ENCODE results near the gene TSHZ1. TPM values are rescaled to one million over a fixed set of nuclear protein-coding genes. Genes with fewer than 3 reads are reported as not detected.

The TSHZ1 gene
- polyA plus RNA-seq, 1 donor, result 34.7 TPM

DNA sequence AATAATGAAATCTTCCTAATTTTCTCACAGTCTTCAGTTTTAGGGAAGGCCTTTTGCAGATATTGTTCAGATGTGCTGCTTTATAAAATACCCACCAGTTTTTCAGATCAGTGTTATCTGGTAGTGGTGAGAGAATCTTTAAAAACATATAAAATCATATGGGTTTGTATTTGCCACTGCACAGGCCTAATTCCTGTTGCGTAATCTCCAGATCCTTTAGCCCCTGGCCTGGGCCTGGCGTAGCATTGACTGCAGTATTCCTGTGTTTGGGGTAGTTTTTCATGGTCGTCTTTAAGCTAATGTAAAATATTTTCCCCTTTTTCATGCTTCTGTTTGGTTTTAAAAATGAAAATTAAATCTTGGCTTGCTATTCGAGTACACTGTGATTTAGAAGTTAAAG lies 43.2 kb downstream of the TSHZ1 start:
- Histone ChIP-seq H3K27ac (ENCODE audit: low read length) (peak overlapping the region; percentile 21), H3K9me3 (ENCODE audit: control insufficient read depth, low read depth, low read length) (peaks cover 3% of the 10 kb centered on the region), H3K4me3 (ENCODE audit: low read length) (no peak overlapping the region), H3K4me1 (ENCODE audit: control insufficient read depth, insufficient read depth, low read length) (peaks cover 9% of the 10 kb centered on the region), H3K27me3 (ENCODE audit: control insufficient read depth, insufficient read depth, low read length) (no peaks in the 10 kb centered on the region), H3K36me3 (ENCODE audit: control insufficient read depth, insufficient read depth, low read length) (no peaks in the 10 kb centered on the region)
- 86% methylated on average over 1 of the region's 4 CpGs for WGBS (ENCODE audit: insufficient coverage, low lambda C conversion rate)
- DNase-seq, result no peak

DNA sequence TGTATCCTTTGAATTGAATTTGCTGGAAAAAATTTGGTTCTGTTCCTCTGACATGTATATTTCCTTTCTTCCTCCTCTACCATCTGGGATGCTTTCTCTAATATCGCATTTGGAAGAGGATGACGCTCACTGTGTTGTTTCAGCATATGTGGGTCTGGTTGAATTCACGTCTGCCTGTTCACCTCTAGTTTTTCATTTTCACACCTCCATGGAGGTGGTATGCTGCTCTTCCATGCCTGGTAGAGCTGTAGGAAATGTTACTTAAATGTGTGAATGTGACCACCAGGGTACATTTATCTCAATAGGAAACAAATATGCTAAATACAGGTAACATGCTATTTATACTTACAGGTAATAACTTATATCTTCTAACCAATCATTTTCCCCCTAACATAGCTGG lies 44.5 kb downstream of the TSHZ1 start:
- peaks cover 5% of the 10 kb centered on the region for H3K4me1 ChIP-seq (ENCODE audit: control insufficient read depth, insufficient read depth, low read length)
- H3K27me3 ChIP-seq (ENCODE audit: control insufficient read depth, insufficient read depth, low read length), result no peaks in the 10 kb centered on the region
- peaks cover under 1% of the 10 kb centered on the region for H3K9me3 ChIP-seq (ENCODE audit: control insufficient read depth, low read depth, low read length)
- no peak overlapping the region for H3K27ac ChIP-seq (ENCODE audit: low read length)
- H3K4me3 ChIP-seq (ENCODE audit: low read length), result no peak overlapping the region
- WGBS (ENCODE audit: insufficient coverage, low lambda C conversion rate), result no CpG with 5 or more reads among the region's 3 CpGs
- no peak for DNase-seq
- H3K36me3 ChIP-seq (ENCODE audit: control insufficient read depth, insufficient read depth, low read length), result no peaks in the 10 kb centered on the region

- peaks cover 5% of the 10 kb centered on the region for H3K4me1 ChIP-seq (ENCODE audit: control insufficient read depth, insufficient read depth, low read length)
- no peak overlapping the region for H3K4me3 ChIP-seq (ENCODE audit: low read length)
- no peak overlapping the region for H3K27ac ChIP-seq (ENCODE audit: low read length)
- DNase-seq, result no peak
- peaks cover 2% of the 10 kb centered on the region for H3K36me3 ChIP-seq (ENCODE audit: control insufficient read depth, insufficient read depth, low read length)
- no peaks in the 10 kb centered on the region for H3K9me3 ChIP-seq (ENCODE audit: control insufficient read depth, low read depth, low read length)
- H3K27me3 ChIP-seq (ENCODE audit: control insufficient read depth, insufficient read depth, low read length), result no peaks in the 10 kb centered on the region
Observed at GRCh38 chr18:75256376-75256775, 45.8 kb downstream of the TSHZ1 start.

GRCh38 chr18:75257605-75258004 lies 47.0 kb downstream of the TSHZ1 start:
- Histone ChIP-seq H3K4me1 (ENCODE audit: control insufficient read depth, insufficient read depth, low read length) (peaks cover 5% of the 10 kb centered on the region), H3K36me3 (ENCODE audit: control insufficient read depth, insufficient read depth, low read length) (peaks cover 2% of the 10 kb centered on the region), H3K4me3 (ENCODE audit: low read length) (no peak overlapping the region), H3K27ac (ENCODE audit: low read length) (no peak overlapping the region), H3K9me3 (ENCODE audit: control insufficient read depth, low read depth, low read length) (no peaks in the 10 kb centered on the region), H3K27me3 (ENCODE audit: control insufficient read depth, insufficient read depth, low read length) (no peaks in the 10 kb centered on the region)
- 100% methylated on average over 2 of the region's 14 CpGs for WGBS (ENCODE audit: insufficient coverage, low lambda C conversion rate)
- DNase-seq, result no peak

DNA sequence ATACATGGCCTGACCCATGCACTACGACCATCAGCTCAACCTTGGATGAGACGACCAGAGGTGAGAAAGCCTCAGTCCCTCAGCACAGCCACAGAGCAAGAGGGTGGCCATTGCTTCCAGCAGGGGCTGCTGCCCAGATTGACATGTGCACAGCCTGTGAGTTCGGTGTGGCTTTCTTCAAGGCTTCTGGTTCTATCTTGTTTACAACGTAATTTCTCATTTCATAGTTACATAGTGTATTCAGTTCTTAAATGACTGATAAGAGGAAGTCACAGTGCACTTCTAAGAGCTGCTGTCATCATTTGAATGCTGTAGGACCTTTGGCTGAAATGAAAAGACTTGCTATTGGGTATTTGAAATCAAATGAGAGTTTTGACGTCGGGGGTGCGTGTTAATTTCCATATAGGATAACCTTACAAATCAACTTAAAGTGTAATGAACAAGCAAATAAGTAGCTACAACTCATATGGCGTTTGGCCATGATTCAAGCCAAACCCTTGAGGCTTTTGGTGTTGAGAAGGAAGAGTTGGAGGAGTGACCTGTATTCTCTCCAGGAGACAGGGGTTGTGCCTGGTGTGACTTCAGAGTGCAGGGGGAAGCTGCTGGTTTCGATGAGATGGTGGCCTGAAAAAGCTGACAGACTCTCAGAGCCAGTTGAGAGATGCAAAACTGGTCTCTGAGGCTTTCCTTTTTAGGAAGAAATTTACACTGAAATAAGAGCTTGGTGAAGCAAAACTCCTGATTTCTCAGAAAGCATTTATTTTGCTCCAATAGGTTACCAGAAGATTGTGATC lies 51.0 kb downstream of the TSHZ1 start:
- no CpG with 5 or more reads among the region's 9 CpGs for WGBS (ENCODE audit: insufficient coverage, low lambda C conversion rate)
- H3K9me3 ChIP-seq (ENCODE audit: control insufficient read depth, low read depth, low read length), result no peaks in the 10 kb centered on the region
- no peak overlapping the region for H3K27ac ChIP-seq (ENCODE audit: low read length)
- no peak overlapping the region for H3K4me3 ChIP-seq (ENCODE audit: low read length)
- H3K4me1 ChIP-seq (ENCODE audit: control insufficient read depth, insufficient read depth, low read length), result no peaks in the 10 kb centered on the region
- no peaks in the 10 kb centered on the region for H3K27me3 ChIP-seq (ENCODE audit: control insufficient read depth, insufficient read depth, low read length)
- H3K36me3 ChIP-seq (ENCODE audit: control insufficient read depth, insufficient read depth, low read length), result peaks cover 2% of the 10 kb centered on the region
- no peak for DNase-seq

- no peaks in the 10 kb centered on the region for H3K9me3 ChIP-seq (ENCODE audit: control insufficient read depth, low read depth, low read length)
- H3K36me3 ChIP-seq (ENCODE audit: control insufficient read depth, insufficient read depth, low read length), result peaks cover 5% of the 10 kb centered on the region
- no peak for DNase-seq
- 100% methylated on average over 1 of the region's 4 CpGs for WGBS (ENCODE audit: insufficient coverage, low lambda C conversion rate)
- no peak overlapping the region for H3K4me3 ChIP-seq (ENCODE audit: low read length)
- no peaks in the 10 kb centered on the region for H3K27me3 ChIP-seq (ENCODE audit: control insufficient read depth, insufficient read depth, low read length)
- no peaks in the 10 kb centered on the region for H3K4me1 ChIP-seq (ENCODE audit: control insufficient read depth, insufficient read depth, low read length)
- no peak overlapping the region for H3K27ac ChIP-seq (ENCODE audit: low read length)
Observed at GRCh38 chr18:75262511-75262910, 51.9 kb downstream of the TSHZ1 start.

DNA sequence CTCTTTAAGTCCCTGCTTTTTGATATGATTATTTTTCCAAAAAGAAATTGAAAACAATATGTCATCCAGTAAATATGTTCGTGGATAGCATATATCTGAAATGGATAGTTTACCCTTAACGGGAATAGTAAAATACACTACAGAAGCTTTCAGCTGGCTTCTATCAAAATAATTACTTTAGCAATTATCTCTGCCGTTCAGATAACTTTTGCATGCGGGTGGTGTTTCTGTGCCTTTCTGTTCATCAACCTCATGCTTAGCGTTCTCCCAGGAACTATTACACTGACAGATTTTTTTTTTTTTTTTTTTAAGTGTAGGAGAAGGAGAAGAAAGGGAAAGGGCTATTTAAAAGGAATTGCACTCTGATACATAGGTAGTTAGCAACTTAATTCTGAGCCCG lies 53.6 kb downstream of the TSHZ1 start:
- Histone ChIP-seq H3K27ac (ENCODE audit: low read length) (no peak overlapping the region), H3K36me3 (ENCODE audit: control insufficient read depth, insufficient read depth, low read length) (peaks cover 5% of the 10 kb centered on the region), H3K4me1 (ENCODE audit: control insufficient read depth, insufficient read depth, low read length) (no peaks in the 10 kb centered on the region), H3K27me3 (ENCODE audit: control insufficient read depth, insufficient read depth, low read length) (no peaks in the 10 kb centered on the region), H3K4me3 (ENCODE audit: low read length) (no peak overlapping the region), H3K9me3 (ENCODE audit: control insufficient read depth, low read depth, low read length) (no peaks in the 10 kb centered on the region)
- DNase-seq, result no peak
- 50% methylated on average over 2 of the region's 6 CpGs for WGBS (ENCODE audit: insufficient coverage, low lambda C conversion rate)

GRCh38 chr18:75264926-75265597 lies 54.5 kb downstream of the TSHZ1 start:
- Histone ChIP-seq H3K36me3 (ENCODE audit: control insufficient read depth, insufficient read depth, low read length) (peaks cover 5% of the 10 kb centered on the region), H3K27ac (ENCODE audit: low read length) (no peak overlapping the region), H3K9me3 (ENCODE audit: control insufficient read depth, low read depth, low read length) (no peaks in the 10 kb centered on the region), H3K27me3 (ENCODE audit: control insufficient read depth, insufficient read depth, low read length) (no peaks in the 10 kb centered on the region), H3K4me1 (ENCODE audit: control insufficient read depth, insufficient read depth, low read length) (no peaks in the 10 kb centered on the region), H3K4me3 (ENCODE audit: low read length) (no peak overlapping the region)
- no peak for DNase-seq
- WGBS (ENCODE audit: insufficient coverage, low lambda C conversion rate), result 84% methylated on average over 4 of the region's 11 CpGs

- Histone ChIP-seq H3K36me3 (ENCODE audit: control insufficient read depth, insufficient read depth, low read length) (peaks cover 5% of the 10 kb centered on the region), H3K27me3 (ENCODE audit: control insufficient read depth, insufficient read depth, low read length) (no peaks in the 10 kb centered on the region), H3K4me3 (ENCODE audit: low read length) (no peak overlapping the region), H3K9me3 (ENCODE audit: control insufficient read depth, low read depth, low read length) (no peaks in the 10 kb centered on the region), H3K4me1 (ENCODE audit: control insufficient read depth, insufficient read depth, low read length) (no peaks in the 10 kb centered on the region), H3K27ac (ENCODE audit: low read length) (no peak overlapping the region)
- no peak for DNase-seq
- 100% methylated on average over 2 of the region's 9 CpGs for WGBS (ENCODE audit: insufficient coverage, low lambda C conversion rate)
Observed at GRCh38 chr18:75265872-75266271, 55.3 kb downstream of the TSHZ1 start.

DNA sequence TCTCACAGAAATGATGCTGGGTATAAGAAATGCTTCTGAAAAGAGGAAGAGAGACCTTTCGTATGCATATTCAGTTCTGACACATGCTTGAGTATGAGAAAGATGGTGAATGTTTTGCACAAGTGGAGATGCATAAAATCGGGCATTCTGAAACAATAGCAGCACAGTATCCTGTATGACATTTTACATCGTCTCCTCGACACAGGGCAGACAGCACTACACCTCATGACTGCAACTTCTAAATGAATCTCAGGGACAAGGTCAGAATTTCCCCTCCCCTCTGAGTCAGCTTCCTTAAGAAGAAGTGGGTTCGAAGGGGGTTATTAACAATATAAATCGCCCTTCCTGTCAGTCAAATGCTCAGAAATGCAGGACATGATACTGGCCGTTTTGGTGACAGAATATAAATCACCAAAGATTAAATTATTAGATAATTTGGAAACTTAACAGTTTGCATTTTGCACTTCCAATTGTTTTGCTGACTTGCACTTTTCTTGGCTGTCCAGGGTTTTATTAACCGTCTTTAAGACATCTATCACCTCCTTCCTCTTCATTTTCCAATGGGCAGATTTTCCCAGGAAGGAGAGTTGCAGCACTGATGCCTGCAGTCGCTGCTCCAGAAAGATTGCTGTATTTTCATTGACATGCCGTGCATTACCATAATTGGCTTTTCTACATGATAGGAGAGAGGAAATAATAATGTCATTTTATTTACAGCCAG lies 57.2 kb downstream of the TSHZ1 start:
- H3K4me3 ChIP-seq (ENCODE audit: low read length), result no peak overlapping the region
- H3K27ac ChIP-seq (ENCODE audit: low read length), result no peak overlapping the region
- no peaks in the 10 kb centered on the region for H3K4me1 ChIP-seq (ENCODE audit: control insufficient read depth, insufficient read depth, low read length)
- peaks cover 4% of the 10 kb centered on the region for H3K36me3 ChIP-seq (ENCODE audit: control insufficient read depth, insufficient read depth, low read length)
- 55% methylated on average over 2 of the region's 10 CpGs for WGBS (ENCODE audit: insufficient coverage, low lambda C conversion rate)
- H3K9me3 ChIP-seq (ENCODE audit: control insufficient read depth, low read depth, low read length), result no peaks in the 10 kb centered on the region
- no peak for DNase-seq
- H3K27me3 ChIP-seq (ENCODE audit: control insufficient read depth, insufficient read depth, low read length), result no peaks in the 10 kb centered on the region

Measured in large intestine (tissue), 3 donors.